ENCODE data around the gene ADAM10.

Gene ADAM10

GRCh38 chr15:58556541-58556940, 193.0 kb downstream of the ADAM10 start:
- DNase-seq (ENCODE audit: low spot score), result no peak
- no peak for TF ChIP-seq CTCF (IDR thresholded peaks at IDR 0.05; ENCODE audit: extremely low read depth, missing control alignments)

- no peak for DNase-seq (ENCODE audit: low spot score)
- no peak for TF ChIP-seq CTCF (IDR thresholded peaks at IDR 0.05; ENCODE audit: extremely low read depth, missing control alignments)
These were observed 193.5 kb downstream of the ADAM10 start for GRCh38 chr15:58556028-58556361.

- no peak for TF ChIP-seq CTCF (IDR thresholded peaks at IDR 0.05; ENCODE audit: extremely low read depth, missing control alignments)
- DNase-seq (ENCODE audit: low spot score), result no peak
These were observed 194.1 kb downstream of the ADAM10 start for GRCh38 chr15:58555162-58556027.

GRCh38 chr15:58554758-58555157, 194.7 kb downstream of the ADAM10 start:
- TF ChIP-seq CTCF (IDR thresholded peaks at IDR 0.05; ENCODE audit: extremely low read depth, missing control alignments), result no peak
- no peak for DNase-seq (ENCODE audit: low spot score)

GRCh38 chr15:58553365-58553918, 196.1 kb downstream of the ADAM10 start:
- no peak for DNase-seq (ENCODE audit: low spot score)
- no peak for TF ChIP-seq CTCF (IDR thresholded peaks at IDR 0.05; ENCODE audit: extremely low read depth, missing control alignments)

- no peak for TF ChIP-seq CTCF (IDR thresholded peaks at IDR 0.05; ENCODE audit: extremely low read depth, missing control alignments)
- no peak for DNase-seq (ENCODE audit: low spot score)
These were observed 196.8 kb downstream of the ADAM10 start for GRCh38 chr15:58552505-58553364.

Measured in GM20000 (cell line).